Neural crest cell (in vitro differentiated cells): ENCODE measurements around the gene ZFPL1. TPM values are rescaled to one million over a fixed set of nuclear protein-coding genes. Genes with fewer than 3 reads are reported as not detected.
A peak's percentile ranks its signal among the peaks of the same experiment; 100 is the strongest.

ENCODE experiments used
- DNase-seq: peaks from one replicate; pipeline ENCODE4 v3.0.0; 2021; ENCODE audit warnings: low read depth, mixed read lengths, low spot score
- H3K27ac Mint-ChIP-seq: one replicate; pipeline ENCODE4 v1.8.0; 2021; ENCODE audit warnings: mild to moderate bottlenecking, mixed read lengths; ENCODE audit not compliant: unreplicated experiment
- H3K27me3 Mint-ChIP-seq: 2 replicates; pipeline ENCODE4 v1.8.0; 2021; ENCODE audit warnings: low read depth, mild to moderate bottlenecking, mixed read lengths
- H3K36me3 Mint-ChIP-seq: 2 replicates; pipeline ENCODE4 v1.8.0; 2021; ENCODE audit warnings: low read depth, mild to moderate bottlenecking, mixed read lengths
- H3K4me1 Mint-ChIP-seq: 2 replicates; pipeline ENCODE4 v1.8.0; 2021; ENCODE audit warnings: mixed read lengths
- H3K4me3 Mint-ChIP-seq: one replicate; pipeline ENCODE4 v1.8.0; 2021; ENCODE audit warnings: mild to moderate bottlenecking, mixed read lengths
- H3K9me3 Mint-ChIP-seq: 2 replicates; pipeline ENCODE4 v1.8.0; 2021; ENCODE audit warnings: mixed read lengths
- total RNA-seq: library from RNA; stranded (reverse); gene quantifications from 2 replicates; pipeline ENCODE4 v1.2.1, GENCODE V29; 2021
- TF ChIP-seq, protein P1 (sequence below): fragments of 200-600 bp; sonication (generic); conservative IDR thresholded peaks from 2 replicates; pipeline ENCODE4 v1.5.0; 2021; ENCODE audit warnings: antibody characterized with exemption, mild to moderate bottlenecking

ZFPL1 gene
- total RNA-seq, 1 donor from 2014 or later: 35.7 TPM

DNA sequence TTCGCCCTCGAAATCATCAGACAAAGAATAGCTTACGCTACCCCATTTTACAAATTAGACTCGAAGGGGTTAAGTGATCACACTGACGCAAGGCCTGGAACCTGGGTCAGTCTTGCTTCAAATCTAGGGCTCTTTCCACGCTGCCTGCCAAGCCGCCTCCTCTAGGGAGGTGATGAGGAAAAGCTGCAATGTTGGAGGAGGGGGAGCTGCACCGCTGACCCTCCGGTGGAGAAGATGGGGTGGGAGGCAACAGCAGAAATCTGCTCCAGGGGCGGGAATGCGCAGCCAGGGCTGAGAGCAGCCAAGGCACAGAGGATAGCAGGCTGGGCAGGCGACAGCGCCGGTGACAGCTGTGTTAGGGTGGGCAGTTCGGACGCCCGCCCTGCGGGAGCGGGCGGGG, 49.7 kb downstream of the ZFPL1 start:
- no peaks in the 10 kb centered on the region for H3K36me3 Mint-ChIP-seq
- peak overlapping the region; percentile 99 for H3K27ac Mint-ChIP-seq
- H3K27me3 Mint-ChIP-seq: peaks cover 15% of the 10 kb centered on the region
- TF ChIP-seq, protein P1, sequence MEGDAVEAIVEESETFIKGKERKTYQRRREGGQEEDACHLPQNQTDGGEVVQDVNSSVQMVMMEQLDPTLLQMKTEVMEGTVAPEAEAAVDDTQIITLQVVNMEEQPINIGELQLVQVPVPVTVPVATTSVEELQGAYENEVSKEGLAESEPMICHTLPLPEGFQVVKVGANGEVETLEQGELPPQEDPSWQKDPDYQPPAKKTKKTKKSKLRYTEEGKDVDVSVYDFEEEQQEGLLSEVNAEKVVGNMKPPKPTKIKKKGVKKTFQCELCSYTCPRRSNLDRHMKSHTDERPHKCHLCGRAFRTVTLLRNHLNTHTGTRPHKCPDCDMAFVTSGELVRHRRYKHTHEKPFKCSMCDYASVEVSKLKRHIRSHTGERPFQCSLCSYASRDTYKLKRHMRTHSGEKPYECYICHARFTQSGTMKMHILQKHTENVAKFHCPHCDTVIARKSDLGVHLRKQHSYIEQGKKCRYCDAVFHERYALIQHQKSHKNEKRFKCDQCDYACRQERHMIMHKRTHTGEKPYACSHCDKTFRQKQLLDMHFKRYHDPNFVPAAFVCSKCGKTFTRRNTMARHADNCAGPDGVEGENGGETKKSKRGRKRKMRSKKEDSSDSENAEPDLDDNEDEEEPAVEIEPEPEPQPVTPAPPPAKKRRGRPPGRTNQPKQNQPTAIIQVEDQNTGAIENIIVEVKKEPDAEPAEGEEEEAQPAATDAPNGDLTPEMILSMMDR: no peak
- peaks cover 29% of the 10 kb centered on the region for H3K4me1 Mint-ChIP-seq
- peak overlapping the region; percentile 100 for H3K4me3 Mint-ChIP-seq
- no peak for DNase-seq
- H3K9me3 Mint-ChIP-seq: no peaks in the 10 kb centered on the region

DNA sequence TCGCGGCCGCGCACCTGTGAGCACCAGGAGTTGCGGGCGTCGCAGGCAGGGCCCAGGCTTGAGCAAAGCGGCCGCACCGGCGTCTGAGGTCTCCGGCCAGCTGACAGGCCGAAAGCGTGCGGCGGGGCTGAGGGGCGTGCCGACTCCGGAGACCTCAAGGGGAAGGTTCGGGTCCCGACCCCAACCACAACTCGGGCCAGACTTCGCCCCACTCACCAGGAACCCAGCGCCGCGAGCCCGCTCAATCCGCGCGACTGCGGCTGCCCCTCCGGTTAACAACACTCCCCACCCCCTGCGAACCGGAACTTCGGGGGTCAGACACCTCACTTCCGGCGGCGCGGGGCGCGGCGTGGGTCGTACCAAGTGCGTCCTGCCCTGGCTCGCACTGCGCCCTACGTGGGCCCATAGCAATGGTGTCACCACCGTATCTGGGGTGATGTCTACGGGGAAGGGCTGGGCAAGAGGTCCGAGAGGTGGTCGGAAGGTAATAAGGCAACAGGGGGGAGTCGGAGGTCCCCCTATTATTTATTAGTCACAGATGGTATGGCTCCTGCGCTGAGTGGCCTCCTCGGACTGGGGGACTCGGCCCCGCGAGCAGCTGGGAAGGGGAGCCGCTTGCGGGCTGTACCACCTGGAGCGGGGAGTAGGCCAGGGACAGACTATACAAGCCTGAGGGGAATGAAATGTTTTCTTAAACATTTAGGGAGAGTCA, 50.4 kb downstream of the ZFPL1 start, which contains the start of gene SYVN1:
TSS of gene SYVN1 (minus strand) at position 280 of the 712 bp plus-strand sequence. CDS start 918 bp downstream, outside the sequence.
- TF ChIP-seq, protein P1: no peak
- H3K27me3 Mint-ChIP-seq: peaks cover 19% of the 10 kb centered on the region

DNA sequence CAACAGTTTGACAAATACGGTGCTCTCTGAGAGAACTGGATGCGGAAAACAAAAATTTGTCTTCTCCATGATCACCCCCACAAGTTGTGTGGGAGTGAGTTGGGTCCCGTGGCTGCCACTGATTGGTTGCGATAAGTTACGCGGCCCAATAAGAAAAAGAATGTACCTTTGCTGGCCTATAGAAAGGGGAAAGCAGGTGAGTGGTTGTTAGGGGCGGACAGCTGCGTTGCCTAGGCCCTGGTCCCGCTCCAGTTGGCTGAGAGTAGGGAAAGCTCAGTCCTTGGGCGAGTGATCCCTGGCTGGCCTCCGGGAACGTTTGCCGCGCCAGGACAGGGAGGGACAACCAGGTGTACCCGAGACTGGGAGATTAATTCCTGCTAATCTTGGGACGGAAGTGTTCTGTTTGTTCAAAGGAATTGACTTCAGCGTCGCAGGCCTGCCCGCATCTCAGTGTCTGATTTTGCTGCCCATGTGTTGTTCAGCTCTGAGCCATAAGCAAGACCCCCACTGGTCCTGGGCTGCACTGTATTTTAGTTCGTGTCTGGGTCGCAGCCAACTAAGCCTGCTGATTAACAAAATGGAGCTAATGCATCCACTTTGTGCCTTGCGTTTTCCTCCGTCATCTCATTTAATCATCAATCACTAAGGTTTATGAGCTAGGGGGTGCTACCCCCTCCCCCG, 51.1 kb downstream of the ZFPL1 start:
- peak overlapping the region; percentile 100 for H3K27ac Mint-ChIP-seq
- no peaks in the 10 kb centered on the region for H3K9me3 Mint-ChIP-seq
- TF ChIP-seq, protein P1: no peak
- H3K36me3 Mint-ChIP-seq: no peaks in the 10 kb centered on the region
- H3K4me3 Mint-ChIP-seq: peak overlapping the region; percentile 100
- H3K4me1 Mint-ChIP-seq: peaks cover 29% of the 10 kb centered on the region
- DNase-seq: peak; percentile 59
- peaks cover 23% of the 10 kb centered on the region for H3K27me3 Mint-ChIP-seq

More for the DNA sequence above, 50.4 kb downstream of the ZFPL1 start, which contains the start of gene SYVN1:
- H3K27ac Mint-ChIP-seq: peak within 1 kb of the TSS; percentile 100
- no peaks in the 10 kb centered on the region for H3K9me3 Mint-ChIP-seq
- DNase-seq: peak; percentile 81
- H3K36me3 Mint-ChIP-seq: no peaks in the 10 kb centered on the region
- H3K4me3 Mint-ChIP-seq: peak within 1 kb of the TSS; percentile 100
- peaks cover 29% of the 10 kb centered on the region for H3K4me1 Mint-ChIP-seq

DNA sequence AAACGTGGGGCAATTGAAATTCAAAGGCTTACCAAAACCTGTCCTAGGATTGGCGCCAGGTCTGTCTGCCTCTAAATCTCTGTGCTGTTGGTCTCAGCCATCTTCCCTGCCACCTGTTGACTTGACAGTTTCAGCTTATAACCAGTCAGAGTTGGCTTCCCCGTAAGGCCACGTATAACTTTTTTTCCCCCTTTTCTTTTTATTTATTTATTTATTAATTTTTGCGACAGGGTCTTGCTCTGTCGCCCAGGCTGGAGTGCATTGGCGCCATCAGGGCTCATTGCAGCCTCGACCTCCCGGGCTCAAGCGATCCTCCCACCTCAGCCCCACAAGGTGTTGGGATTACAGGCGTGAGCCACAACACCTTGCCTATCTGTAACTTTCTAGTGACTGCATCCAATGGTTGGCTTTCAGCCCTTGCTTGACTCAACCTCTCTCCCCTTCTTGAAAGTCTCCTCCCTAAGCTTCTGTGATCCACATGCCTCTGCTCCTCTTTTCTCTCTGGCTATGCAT, 51.7 kb downstream of the ZFPL1 start:
- H3K36me3 Mint-ChIP-seq: no peaks in the 10 kb centered on the region
- peaks cover 29% of the 10 kb centered on the region for H3K27me3 Mint-ChIP-seq
- TF ChIP-seq, protein P1: no peak
- peaks cover 29% of the 10 kb centered on the region for H3K4me1 Mint-ChIP-seq
- no peak overlapping the region for H3K27ac Mint-ChIP-seq
- H3K9me3 Mint-ChIP-seq: no peaks in the 10 kb centered on the region
- DNase-seq: no peak
- H3K4me3 Mint-ChIP-seq: peak overlapping the region; percentile 100

DNA sequence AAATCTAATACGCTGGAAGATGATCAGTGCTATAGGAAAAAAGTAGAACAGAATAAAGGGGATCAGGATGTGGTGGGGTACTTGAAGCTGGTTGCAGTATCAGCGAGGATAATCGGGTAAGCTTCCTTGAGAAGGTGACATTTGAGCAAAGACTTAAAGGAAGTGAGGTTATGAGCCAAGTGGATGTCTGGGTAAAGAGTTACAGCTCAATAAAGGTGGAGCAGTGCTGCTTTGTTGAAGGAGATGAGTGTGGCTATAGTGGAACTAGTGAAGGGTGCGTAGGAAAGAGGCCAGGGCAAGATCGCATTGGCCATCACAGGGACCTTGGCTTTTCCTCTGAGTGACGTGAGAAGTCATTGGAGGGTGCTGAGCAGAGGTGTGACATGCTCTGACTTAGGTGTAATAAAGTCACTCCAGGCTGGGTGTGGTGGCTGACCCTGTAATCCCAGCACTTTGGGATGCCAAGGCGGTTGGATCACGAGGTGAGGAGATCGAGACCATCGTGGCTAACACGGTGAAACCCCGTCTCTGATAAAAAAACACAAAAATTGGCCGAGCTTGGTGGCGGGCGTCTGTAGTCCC, 52.6 kb downstream of the ZFPL1 start:
- H3K27me3 Mint-ChIP-seq: peaks cover 39% of the 10 kb centered on the region
- H3K27ac Mint-ChIP-seq: no peak overlapping the region
- no peak for DNase-seq
- no peaks in the 10 kb centered on the region for H3K9me3 Mint-ChIP-seq
- peak overlapping the region; percentile 53 for H3K4me3 Mint-ChIP-seq
- TF ChIP-seq, protein P1: no peak
- H3K36me3 Mint-ChIP-seq: no peaks in the 10 kb centered on the region
- H3K4me1 Mint-ChIP-seq: peaks cover 29% of the 10 kb centered on the region
